Measurements from ENCODE around the gene APBB2.

GRCh38 chr4:41214825-41215146, 444 bp upstream of the APBB2 start:
- TF ChIP-seq, protein P1, sequence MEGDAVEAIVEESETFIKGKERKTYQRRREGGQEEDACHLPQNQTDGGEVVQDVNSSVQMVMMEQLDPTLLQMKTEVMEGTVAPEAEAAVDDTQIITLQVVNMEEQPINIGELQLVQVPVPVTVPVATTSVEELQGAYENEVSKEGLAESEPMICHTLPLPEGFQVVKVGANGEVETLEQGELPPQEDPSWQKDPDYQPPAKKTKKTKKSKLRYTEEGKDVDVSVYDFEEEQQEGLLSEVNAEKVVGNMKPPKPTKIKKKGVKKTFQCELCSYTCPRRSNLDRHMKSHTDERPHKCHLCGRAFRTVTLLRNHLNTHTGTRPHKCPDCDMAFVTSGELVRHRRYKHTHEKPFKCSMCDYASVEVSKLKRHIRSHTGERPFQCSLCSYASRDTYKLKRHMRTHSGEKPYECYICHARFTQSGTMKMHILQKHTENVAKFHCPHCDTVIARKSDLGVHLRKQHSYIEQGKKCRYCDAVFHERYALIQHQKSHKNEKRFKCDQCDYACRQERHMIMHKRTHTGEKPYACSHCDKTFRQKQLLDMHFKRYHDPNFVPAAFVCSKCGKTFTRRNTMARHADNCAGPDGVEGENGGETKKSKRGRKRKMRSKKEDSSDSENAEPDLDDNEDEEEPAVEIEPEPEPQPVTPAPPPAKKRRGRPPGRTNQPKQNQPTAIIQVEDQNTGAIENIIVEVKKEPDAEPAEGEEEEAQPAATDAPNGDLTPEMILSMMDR (conservative IDR thresholded peaks at IDR 0.05; ENCODE audit: low read depth, low read length), result no peak
- TF ChIP-seq POLR2A (IDR thresholded peaks at IDR 0.05; ENCODE audit: low read depth, low read length) (no peak), CHD1 (IDR thresholded peaks at IDR 0.05; ENCODE audit: low read depth, low read length) (no peak), FOS (IDR thresholded peaks at IDR 0.05; ENCODE audit: low read depth, low read length) (no peak), RFX5 (IDR thresholded peaks at IDR 0.05; ENCODE audit: low read depth, low read length) (no peak), ELK1 (IDR thresholded peaks at IDR 0.05; ENCODE audit: borderline replicate concordance, low read depth, low read length) (no peak), MAZ (IDR thresholded peaks at IDR 0.05; ENCODE audit: borderline replicate concordance, low read depth, low read length) (no peak), MAFK (IDR thresholded peaks at IDR 0.05; ENCODE audit: low read depth, low read length) (no peak)
- TF ChIP-seq, protein P2, sequence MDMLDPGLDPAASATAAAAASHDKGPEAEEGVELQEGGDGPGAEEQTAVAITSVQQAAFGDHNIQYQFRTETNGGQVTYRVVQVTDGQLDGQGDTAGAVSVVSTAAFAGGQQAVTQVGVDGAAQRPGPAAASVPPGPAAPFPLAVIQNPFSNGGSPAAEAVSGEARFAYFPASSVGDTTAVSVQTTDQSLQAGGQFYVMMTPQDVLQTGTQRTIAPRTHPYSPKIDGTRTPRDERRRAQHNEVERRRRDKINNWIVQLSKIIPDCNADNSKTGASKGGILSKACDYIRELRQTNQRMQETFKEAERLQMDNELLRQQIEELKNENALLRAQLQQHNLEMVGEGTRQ (IDR thresholded peaks at IDR 0.05; ENCODE audit: low read depth, low read length), result no peak

All from IMR-90 (cell line).